OCI-LY7 (cell line): ENCODE measurements around the gene GNGT1. TPM values are rescaled to one million over a fixed set of nuclear protein-coding genes. Genes with fewer than 3 reads are reported as not detected.

Source experiments
- BruUV-seq: library from RNA; stranded (reverse); fragments of 400-500 nt; replicated peaks from 2 replicates; lab custom pipeline; 2021; lab: Mats Ljungman, UMichigan
- CTCF ChIA-PET: fragments of 300-600 bp; sonication (Branson Sonifier 250); formaldehyde crosslinking; loops from one replicate; lab custom pipeline; 2022; ENCODE audit warnings: antibody characterized with exemption; ENCODE audit not compliant: unreplicated experiment; lab: Charles Lee
- POLR2A ChIA-PET: fragments of 300-600 bp; sonication (Branson Sonifier 250); formaldehyde crosslinking; loops from one replicate; lab custom pipeline; 2022; ENCODE audit warnings: antibody characterized with exemption; lab: Charles Lee
- DNase-seq: peaks from one replicate; pipeline ENCODE4 v3.0.0-alpha.2; 2015; ENCODE audit warnings: low spot score
- H2AFZ ChIP-seq: fragments of 200-600 bp; sonication (generic), shearing (Covaris generic); 2 replicates; pipeline ENCODE4 v1.6.1; 2014; ENCODE audit warnings: mild to moderate bottlenecking, antibody characterized with exemption, low read length, moderate library complexity
- H3K27ac ChIP-seq: fragments of 200-600 bp; sonication (generic); 2 replicates; pipeline ENCODE4 v1.5.1; 2014; ENCODE audit warnings: mixed run types, low read depth, mild to moderate bottlenecking, moderate library complexity, low read length, inconsistent platforms; ENCODE audit not compliant: poor library complexity, severe bottlenecking
- H3K36me3 ChIP-seq: fragments of 200-600 bp; sonication (generic); 2 replicates; pipeline ENCODE4 v1.6.1; 2014; ENCODE audit warnings: mild to moderate bottlenecking, antibody characterized with exemption, low read length, moderate library complexity, mixed read lengths; ENCODE audit not compliant: insufficient read depth
- H3K4me1 ChIP-seq: fragments of 200-600 bp; sonication (generic); 2 replicates; pipeline ENCODE4 v1.5.1; 2014; ENCODE audit warnings: mild to moderate bottlenecking, low read length; ENCODE audit not compliant: insufficient read depth, poor library complexity, severe bottlenecking
- H3K4me2 ChIP-seq: fragments of 200-600 bp; sonication (generic); 2 replicates; pipeline ENCODE4 v1.6.1; 2014; ENCODE audit warnings: mild to moderate bottlenecking, low read length
- H3K4me3 ChIP-seq: fragments of 200-600 bp; sonication (generic); 2 replicates; pipeline ENCODE4 v1.5.1; 2014; ENCODE audit warnings: mild to moderate bottlenecking, low read depth, low read length; ENCODE audit not compliant: poor library complexity, severe bottlenecking
- H3K79me2 ChIP-seq: fragments of 200-600 bp; sonication (generic); 2 replicates; pipeline ENCODE4 v1.6.1; 2016; ENCODE audit warnings: low read depth, mild to moderate bottlenecking, low read length, moderate library complexity, mixed read lengths; ENCODE audit not compliant: insufficient read depth
- H3K9me2 ChIP-seq: fragments of 200-600 bp; sonication (generic); 2 replicates; pipeline ENCODE4 v1.6.1; 2016; ENCODE audit warnings: mild to moderate bottlenecking, low read length, mixed read lengths; ENCODE audit not compliant: insufficient read depth
- H3K9me3 ChIP-seq: fragments of 200-600 bp; sonication (generic); 2 replicates; pipeline ENCODE4 v1.6.1; 2014; ENCODE audit warnings: mild to moderate bottlenecking, mixed run types, low read length, mixed read lengths
- H4K20me1 ChIP-seq: fragments of 200-600 bp; sonication (generic); 2 replicates; pipeline ENCODE4 v1.6.1; 2014; ENCODE audit warnings: mild to moderate bottlenecking, antibody characterized with exemption, low read length, moderate library complexity, mixed read lengths; ENCODE audit not compliant: insufficient read depth
- CTCF ChIP-seq: fragments of 200-600 bp; sonication (generic); conservative IDR thresholded peaks from 2 replicates; pipeline ENCODE4 v1.5.1; 2014; ENCODE audit warnings: mild to moderate bottlenecking, antibody characterized with exemption, low read length, moderate library complexity, mixed read lengths
- EZH2phosphoT487 ChIP-seq: fragments of 200-600 bp; sonication (generic); IDR thresholded peaks from 2 replicates; pipeline ENCODE4 v1.6.1; 2018; ENCODE audit warnings: low read depth, borderline replicate concordance, mild to moderate bottlenecking, mixed run types, antibody characterized with exemption, low read length, moderate library complexity, mixed read lengths
- intact Hi-C: fragments of 100-400 bp; cut with micrococcal nuclease; formaldehyde crosslinking; loops from one replicate; pipeline ENCODE4 v1.10.0; 2022; ENCODE audit not compliant: unreplicated experiment
- total RNA-seq, 2 experiments: library from RNA; depleted of rRNA in 1 of 2; stranded (reverse); fragments of >200 nt in 1 of 2; shearing (Covaris generic) in 1 of 2; gene quantifications; 2 replicates each; pipeline ENCODE4 v1.2.3, GENCODE V29; 2014 to 2022

Gene GNGT1
- total RNA-seq, 2 experiments from 2014 or later: not detected

DNA sequence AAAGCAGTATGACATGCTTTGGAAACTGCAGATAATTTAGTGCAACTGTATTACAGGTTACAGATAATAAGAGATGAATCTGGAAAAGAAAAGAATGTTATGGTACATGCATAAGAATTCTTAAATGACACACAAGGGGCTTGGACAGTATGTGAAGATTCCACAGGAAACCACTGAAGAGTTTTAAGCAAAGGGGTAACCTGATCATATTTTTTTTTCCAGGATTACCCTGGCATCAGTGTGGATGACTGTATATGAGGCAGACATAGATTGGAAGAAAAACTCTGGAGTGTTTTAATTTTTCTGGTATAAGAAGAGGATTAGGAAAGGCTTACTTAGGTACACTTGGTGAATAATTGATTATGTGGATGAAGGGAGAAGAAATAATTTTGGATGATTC lies 23.9 kb upstream of the GNGT1 start:
- Histone ChIP-seq H3K9me3 (0 out of 2 replicates have a peak, but pooled peaks cover 5% of the 10 kb centered on the region), H3K4me1 (no peaks in the 10 kb centered on the region), H4K20me1 (no peaks in the 10 kb centered on the region), H3K9me2 (no peaks in the 10 kb centered on the region), H3K4me2 (no peak overlapping the region), H3K27ac (no peak overlapping the region), H2AFZ (no peak overlapping the region), H3K4me3 (no peak overlapping the region), H3K79me2 (no peaks in the 10 kb centered on the region), H3K36me3 (no peaks in the 10 kb centered on the region)
- DNase-seq: no peak
- ChIA-PET CTCF (no interaction called here), POLR2A (no interaction called here)
- intact Hi-C loops: no loop called here
- BruUV-seq: no TSS peak
- TF ChIP-seq EZH2phosphoT487 (no peak), CTCF (no peak)

- H4K20me1 ChIP-seq: no peaks in the 10 kb centered on the region
- H2AFZ ChIP-seq: no peak overlapping the region
- ChIA-PET CTCF (no interaction called here), POLR2A (no interaction called here)
- peak; percentile 25 for DNase-seq
- no peaks in the 10 kb centered on the region for H3K36me3 ChIP-seq
- H3K79me2 ChIP-seq: no peaks in the 10 kb centered on the region
- no peaks in the 10 kb centered on the region for H3K9me2 ChIP-seq
- 0 out of 2 replicates have a peak, but pooled peaks cover 5% of the 10 kb centered on the region for H3K9me3 ChIP-seq
- no TSS peak for BruUV-seq
- no peak overlapping the region for H3K4me3 ChIP-seq
- no peaks in the 10 kb centered on the region for H3K4me1 ChIP-seq
- no peak overlapping the region for H3K4me2 ChIP-seq
- H3K27ac ChIP-seq: no peak overlapping the region
- intact Hi-C loops: no loop called here
- TF ChIP-seq CTCF: peak; percentile 71
- TF ChIP-seq EZH2phosphoT487: no peak
These were observed 23.1 kb upstream of the GNGT1 start for GRCh38 chr7:93883078-93883916.

DNA sequence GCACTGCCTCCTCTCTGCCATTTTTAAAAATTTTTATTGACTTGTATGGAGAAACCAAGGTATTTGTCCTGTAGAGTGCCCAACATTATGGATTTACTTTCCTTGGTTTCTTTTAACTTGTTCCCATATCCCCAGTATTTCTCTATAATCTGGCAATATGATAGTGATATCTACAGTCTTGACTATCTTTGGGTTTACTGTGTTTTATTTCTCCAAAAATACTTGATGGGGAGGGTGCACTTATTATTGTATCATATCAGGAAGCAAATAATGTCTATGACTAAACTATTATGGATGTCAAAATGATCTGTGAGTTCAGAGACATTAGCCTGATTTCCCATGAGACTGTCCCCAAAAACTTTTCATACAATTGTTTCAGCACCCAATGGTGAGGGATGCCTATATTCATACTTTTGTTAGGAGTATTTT lies 22.4 kb upstream of the GNGT1 start:
- ChIA-PET CTCF (no interaction called here), POLR2A (no interaction called here)
- H2AFZ ChIP-seq: no peak overlapping the region
- H3K9me2 ChIP-seq: no peaks in the 10 kb centered on the region
- H3K27ac ChIP-seq: no peak overlapping the region
- no peak overlapping the region for H3K4me2 ChIP-seq
- DNase-seq: no peak
- intact Hi-C loops: no loop called here
- no peaks in the 10 kb centered on the region for H3K36me3 ChIP-seq
- 0 out of 2 replicates have a peak, but pooled peaks cover 5% of the 10 kb centered on the region for H3K9me3 ChIP-seq
- no peaks in the 10 kb centered on the region for H3K79me2 ChIP-seq
- TF ChIP-seq EZH2phosphoT487 (no peak), CTCF (no peak)
- H4K20me1 ChIP-seq: no peaks in the 10 kb centered on the region
- no TSS peak for BruUV-seq
- H3K4me3 ChIP-seq: no peak overlapping the region
- H3K4me1 ChIP-seq: no peaks in the 10 kb centered on the region
